HG03378 (cell line): Measurements from ENCODE around the gene OVAAL.

Experiments
- ATAC-seq: cut with Tn5 transposase; IDR thresholded peaks from one replicate; pipeline ENCODE4 v1.9.1; 2021; ENCODE audit warnings: mild to moderate bottlenecking, moderate library complexity; ENCODE audit not compliant: unreplicated experiment

OVAAL gene

DNA sequence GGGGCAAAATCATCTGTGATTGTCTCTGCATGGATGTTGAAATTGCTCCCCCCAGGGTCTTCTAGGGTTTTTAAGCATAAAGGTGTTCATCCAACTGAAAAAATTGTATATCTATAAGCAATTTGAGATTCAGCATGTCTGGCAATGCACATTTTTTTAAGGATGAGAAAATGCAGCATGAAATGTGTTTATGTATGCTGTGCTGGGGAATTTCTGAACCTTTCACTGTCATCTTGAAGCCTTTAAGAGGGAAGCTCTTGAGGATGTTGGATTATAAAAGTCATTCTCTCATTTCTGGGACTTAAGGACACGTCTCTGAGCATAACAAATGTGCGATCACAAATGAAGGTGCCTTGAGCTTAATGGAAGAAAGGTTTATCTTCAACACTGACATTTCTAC lies 9.4 kb downstream of the OVAAL start:
- ATAC-seq = no peak

DNA sequence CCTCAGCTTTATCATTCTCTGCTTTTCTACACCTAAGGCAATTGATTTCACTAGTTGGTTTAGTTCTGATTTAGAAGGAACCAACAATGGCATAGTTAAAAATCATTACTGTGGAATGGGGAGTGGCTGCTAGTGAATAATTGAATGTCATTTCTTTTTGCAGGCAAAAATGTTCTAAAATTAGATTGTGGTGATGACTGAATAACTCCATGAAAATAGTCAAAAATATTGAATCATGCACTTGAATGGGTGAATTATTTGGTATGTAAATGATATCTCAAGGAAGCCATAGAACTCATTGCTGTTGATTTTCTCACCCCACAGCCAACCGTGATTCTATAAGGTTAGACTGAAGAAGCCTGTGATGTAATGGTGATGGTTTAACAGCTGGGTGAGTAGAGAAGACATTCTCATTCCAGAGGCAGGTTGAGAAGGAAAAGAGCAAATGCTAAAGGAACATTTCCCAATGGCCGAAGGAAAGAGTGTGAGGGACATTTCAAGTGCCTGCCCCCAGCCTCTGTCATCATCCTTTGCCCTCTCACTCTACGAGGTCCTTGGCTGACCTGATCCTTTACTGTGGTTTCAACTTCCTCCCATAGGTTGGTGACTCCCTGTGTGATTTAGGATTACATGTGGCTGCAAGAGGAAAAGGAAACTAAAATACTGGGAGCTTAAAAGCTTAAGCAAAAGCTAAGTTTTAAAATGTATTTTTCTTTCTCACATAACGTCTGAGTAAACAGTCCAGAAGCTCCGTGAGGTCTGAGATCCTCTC lies 12.5 kb downstream of the OVAAL start:
- ATAC-seq = no peak

GRCh38 chr1:180571832-180572636 lies 13.3 kb downstream of the OVAAL start:
- no peak for ATAC-seq

- no peak for ATAC-seq
Observed at GRCh38 chr1:180572760-180573159, 14.0 kb downstream of the OVAAL start.

- ATAC-seq = no peak
Observed at GRCh38 chr1:180574031-180574713, 15.4 kb downstream of the OVAAL start.

- ATAC-seq = no peak
Observed at GRCh38 chr1:180577361-180577760, 18.6 kb downstream of the OVAAL start.

GRCh38 chr1:180579961-180580611 lies 21.3 kb downstream of the OVAAL start:
- no peak for ATAC-seq

DNA sequence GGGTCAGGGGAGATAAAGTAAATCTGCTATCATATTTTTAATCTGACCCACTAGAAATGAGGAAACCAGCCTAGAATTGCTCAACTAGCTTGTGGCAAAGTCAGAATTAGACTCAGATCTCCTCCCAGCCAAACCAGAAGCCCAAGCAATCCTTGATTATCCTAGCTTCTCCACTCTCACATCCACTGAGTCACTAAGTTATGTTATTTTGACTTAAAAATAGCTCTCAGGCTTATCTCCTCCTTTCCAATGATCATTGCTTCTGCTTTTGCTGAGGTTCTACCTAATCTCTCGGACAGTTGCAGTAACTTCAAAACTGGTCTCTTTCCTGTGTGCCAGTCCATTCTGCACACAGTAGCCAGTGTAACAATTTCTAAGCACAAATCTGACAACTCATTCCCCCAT lies 22.9 kb downstream of the OVAAL start:
- ATAC-seq = no peak

DNA sequence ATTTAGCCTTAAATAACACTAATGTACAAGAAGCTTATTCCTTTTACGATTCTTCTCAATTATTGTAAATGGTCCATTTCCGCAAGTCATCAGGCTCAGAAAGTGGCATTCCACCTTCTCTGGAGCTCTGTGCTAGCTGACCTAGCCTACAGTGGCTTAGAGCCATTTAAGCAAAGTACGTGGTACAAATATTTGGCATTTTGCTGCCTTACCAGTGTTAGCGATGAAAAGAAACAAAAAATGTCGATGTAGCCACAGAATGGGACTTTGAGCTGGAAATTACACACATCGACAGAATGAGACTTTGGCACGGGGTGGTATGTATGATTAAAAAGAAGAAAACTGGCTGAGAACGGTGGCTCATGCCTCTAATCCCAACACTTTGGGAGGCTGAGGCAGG lies 26.1 kb downstream of the OVAAL start:
- ATAC-seq = no peak

DNA sequence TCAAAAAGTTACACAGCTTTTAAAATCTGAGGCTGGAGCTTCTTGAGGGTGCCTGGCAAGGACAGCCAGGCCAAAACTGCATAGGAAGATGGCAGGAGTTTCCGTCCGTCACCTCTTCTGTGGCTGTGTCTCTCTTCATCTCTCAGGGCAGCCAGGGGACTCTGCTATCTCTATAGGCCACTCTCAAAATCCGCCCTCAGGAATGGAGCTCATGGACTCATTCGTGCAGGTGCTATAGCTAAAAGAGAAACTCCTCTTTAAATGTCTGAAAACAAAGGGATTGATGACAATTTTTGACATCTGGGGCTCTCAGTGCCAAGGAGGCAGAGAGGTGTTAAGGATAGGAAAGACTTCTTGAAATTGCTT lies 27.2 kb downstream of the OVAAL start:
- no peak for ATAC-seq

DNA sequence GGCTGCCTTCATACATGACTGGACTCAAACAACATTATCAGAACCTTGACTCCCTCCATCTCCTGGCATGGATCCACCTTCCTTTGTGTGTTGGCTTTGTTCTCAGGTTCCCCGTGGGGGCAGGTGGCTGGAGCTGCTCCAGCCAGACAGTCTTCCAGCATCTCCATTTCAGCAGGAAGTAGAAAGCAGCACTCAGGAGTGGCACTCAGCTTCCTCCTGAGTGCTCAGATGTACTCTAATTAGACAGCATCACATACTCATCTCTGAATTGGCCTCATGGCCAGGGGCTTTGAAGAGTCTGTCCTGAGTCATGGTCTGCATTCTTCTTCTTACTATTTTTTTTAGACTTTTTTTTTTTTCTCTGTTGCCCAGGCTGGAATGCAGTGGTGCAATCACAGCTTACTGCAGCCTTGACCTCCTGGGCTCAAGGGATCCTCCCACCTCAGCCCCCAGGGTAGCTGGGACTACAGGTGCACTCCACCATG lies 27.9 kb downstream of the OVAAL start:
- no peak for ATAC-seq

DNA sequence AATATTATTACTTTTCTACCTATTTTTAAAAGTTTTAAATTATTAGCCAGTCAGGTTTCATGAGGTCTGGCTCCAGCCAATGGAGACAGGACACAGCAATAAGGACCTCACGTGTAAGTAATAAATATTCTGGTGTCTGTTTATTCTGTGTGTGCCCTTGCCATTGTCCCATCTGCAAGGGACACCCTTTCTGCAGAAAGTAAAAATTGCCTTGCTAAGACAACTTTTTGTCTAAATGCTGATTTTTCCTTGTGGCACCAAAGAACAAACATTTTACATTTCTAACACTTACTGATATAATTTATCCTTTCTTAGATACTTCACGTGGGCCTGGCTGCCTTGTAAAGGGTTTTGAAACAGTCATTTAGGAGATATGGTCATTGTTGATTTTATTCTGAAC lies 29.4 kb downstream of the OVAAL start:
- ATAC-seq = no peak

GRCh38 chr1:180590889-180591288 lies 32.1 kb downstream of the OVAAL start:
- no peak for ATAC-seq

DNA sequence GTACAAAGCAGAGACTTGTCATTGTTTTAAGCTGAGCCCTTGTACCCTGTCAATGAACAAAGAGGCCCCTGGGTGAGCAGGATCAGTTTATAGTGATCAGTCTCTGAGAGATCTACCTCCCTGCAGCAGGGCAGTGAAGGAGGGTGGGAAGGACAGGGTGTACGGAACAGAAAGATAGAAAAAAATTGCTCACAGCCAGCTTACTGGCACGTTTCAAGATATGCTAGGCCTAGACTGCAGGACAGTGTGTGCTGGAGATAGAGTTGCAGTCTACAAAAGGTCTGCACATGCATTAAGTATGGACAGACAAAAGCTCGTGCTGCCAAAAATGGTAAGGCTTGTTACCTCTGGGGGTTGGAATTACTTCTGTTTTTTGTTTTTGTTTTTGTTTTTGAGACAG lies 34.6 kb downstream of the OVAAL start:
- ATAC-seq = no peak

- no peak for ATAC-seq
Observed at GRCh38 chr1:180594723-180595122, 36.0 kb downstream of the OVAAL start.

GRCh38 chr1:180595966-180596365 lies 37.2 kb downstream of the OVAAL start:
- no peak for ATAC-seq

- ATAC-seq = no peak
Observed at GRCh38 chr1:180597520-180597919, 38.8 kb downstream of the OVAAL start.

- no peak for ATAC-seq
Observed at GRCh38 chr1:180598333-180598974, 39.7 kb downstream of the OVAAL start.

DNA sequence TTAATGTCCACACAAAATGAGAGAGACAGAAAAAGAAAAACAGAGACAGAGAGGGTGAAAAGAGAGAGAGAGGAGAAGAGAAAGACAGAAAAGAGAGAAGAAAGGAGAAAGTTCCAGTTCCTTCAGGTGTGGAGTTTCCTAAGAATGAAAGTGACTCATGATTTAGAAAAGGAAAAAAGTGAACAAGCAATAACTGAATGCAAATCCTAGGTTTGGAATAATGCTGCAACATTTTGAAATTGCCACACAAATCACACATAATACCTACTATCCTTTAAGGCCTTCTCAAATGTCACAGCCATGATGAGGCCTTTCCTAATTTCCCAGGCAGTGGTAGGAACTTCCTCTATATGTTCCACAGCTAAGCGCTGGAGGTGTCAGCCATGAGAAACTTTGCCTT lies 41.6 kb downstream of the OVAAL start:
- no peak for ATAC-seq

- no peak for ATAC-seq
Observed at GRCh38 chr1:180601512-180601911, 42.7 kb downstream of the OVAAL start.
